NCI-H1417 (cell line): Measurements from ENCODE around the gene PAEP.

Source experiments
- DNase-seq, 3 experiments: peaks; one replicate each; lab custom pipeline; 2025; lab: John Stamatoyannopoulos, UW

Gene PAEP

DNA sequence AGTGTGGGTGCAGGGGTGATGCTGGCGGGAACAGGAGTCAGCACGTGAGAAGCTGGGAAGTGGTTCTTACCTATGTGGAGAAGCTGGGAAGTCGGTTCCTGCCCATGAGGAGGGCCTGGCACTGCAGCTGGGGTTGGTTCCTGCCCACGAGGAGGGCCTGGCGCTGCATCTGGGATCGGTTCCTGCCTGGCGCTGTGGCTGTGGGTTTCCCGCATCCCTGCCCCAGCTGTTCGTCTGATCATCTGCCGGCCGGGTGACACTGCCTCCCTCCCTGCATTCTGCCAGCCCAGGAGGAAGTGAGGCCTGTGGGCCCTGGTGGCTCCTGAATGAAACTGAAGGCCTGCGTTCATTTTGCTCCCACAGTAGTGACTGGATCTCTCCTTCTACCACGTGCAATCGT is 10.5 kb upstream of the PAEP start:
- DNase-seq, result no peak

DNA sequence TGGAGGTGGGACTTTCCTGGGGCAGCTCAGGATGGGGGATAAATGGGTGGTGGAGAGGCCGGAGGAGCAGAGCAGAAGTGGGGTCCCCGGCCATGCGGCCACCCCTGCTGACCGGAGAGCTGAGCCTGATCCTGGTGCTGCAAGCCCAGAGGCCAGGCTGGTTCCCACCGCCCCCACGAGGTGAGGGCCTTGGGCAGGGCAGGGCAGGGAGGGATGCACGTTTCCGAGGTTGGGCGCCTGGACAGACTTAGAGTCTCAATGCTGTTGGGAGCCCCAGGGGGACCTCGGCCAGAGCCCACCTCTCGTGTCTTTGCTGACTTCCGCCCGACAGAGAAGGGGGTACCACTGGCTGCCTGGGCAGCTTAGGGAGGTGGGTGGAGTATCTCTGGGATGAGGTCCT is 10.1 kb upstream of the PAEP start:
- DNase-seq, result no peak

GRCh38 chr9:135552021-135552697 is 9.4 kb upstream of the PAEP start:
- no peak for DNase-seq

DNA sequence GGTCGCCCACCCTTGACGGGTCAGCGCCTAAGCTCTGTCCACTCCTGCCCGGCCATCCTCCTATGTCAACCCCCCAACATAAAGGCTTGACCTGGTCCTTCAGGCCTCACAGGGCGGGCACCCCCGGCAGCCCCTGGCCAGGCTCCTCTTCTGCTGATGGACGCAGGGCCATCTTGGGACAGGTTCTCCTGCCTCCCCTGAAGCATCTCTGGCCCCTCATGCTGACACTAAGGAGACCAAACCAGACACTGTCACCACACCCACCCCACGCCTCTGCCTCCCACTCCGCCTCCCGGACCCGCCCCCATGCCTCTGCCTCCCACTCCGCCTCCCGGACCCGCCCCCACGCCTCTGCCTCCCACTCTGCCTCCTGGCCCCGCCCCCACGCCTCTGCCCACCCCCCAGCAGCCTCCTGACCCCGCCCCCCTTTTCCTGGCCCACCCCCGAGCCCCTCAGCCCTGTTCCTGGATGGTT is 8.8 kb upstream of the PAEP start:
- DNase-seq, result no peak

GRCh38 chr9:135554718-135555117 is 6.8 kb upstream of the PAEP start:
- DNase-seq, result no peak

DNA sequence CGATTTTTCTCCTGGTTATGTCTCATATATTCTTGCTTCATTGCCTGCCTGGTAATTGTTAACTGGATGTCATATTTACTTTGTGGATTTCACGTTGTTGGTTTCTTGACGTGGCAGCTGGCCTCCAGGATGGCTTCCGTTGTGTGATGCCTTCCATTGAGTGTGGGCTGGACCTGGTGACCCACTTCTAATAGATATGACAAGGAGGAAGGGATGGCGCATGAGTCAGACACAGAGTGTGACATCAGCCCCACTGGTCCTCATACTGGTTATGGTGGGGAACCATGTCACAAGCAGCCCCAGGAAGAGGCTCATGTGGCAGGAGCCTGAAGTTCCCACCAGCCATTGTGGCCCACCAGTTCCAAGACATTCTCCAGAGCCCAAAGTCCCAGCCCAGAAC is 6.4 kb upstream of the PAEP start:
- no peak for DNase-seq

DNA sequence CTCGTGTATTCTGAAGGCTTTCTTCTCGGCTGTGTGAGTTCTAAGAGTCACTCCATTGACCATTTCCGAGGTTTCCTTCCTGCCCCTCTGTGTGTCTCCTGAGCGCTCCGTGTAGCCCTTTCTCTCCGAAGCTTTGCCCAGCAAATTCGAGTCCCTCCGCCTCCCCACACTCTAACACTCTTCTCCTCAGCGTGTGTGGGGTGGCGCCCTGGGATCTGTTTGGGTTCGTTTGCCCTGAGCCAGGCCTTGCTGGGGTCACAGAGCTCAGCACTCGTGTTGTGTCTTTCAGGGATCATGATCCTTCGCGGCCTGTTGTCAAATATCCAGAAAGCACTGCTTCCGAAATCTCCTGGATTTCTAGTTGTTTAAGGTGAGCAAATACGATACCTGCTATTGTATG is 5.6 kb upstream of the PAEP start:
- DNase-seq, result no peak

- DNase-seq, result no peak
Measured at GRCh38 chr9:135559606-135560005, 1.9 kb upstream of the PAEP start.

DNA sequence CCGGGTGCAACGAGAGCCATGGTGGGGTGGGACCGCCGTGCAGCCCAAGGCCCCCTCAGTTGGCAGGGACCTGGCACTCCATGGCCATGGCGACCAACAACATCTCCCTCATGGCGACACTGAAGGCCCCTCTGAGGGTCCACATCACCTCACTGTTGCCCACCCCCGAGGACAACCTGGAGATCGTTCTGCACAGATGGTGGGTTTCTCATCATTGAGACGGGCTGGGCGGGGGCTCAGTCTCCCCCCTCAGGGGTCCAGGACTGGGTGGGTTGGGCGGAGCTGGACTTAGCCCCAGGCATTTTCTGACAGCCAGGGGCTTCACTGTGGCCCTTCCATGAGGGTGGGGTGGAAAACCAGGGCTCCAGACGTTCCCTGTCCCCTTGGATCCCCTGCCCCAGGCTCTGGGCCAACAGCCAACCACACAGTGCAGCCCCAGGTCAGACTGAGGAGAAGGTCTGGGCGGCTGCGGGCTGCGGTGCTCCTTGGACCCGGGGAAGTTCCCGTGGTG is 734 bp downstream of the PAEP start:
- no peak for DNase-seq

DNA sequence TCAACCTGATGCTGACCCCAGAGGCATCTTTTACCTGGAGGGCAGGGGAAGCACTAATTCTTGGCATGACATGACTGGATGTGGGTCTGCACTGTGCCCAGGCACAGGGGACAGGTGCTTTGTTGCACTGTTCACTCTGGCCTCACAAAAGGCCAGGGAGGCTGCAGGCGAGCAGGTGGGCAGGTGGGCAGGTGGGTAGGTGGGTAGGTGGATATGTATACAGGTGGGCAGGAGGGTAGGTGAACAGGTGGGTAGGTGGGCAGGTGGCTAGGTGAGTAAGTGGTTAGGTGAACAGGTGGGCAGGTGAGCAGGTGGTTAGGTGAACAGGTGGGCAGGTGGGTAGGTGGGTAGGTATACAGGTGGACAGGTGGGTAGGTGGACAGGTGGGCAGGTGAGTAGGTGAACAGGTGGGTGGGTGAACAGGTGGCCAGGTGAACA is 1.5 kb downstream of the PAEP start:
- no peak for DNase-seq

- DNase-seq, result no peak
Measured at GRCh38 chr9:135563858-135564257, 2.3 kb downstream of the PAEP start.

GRCh38 chr9:135565141-135565628 is 3.6 kb downstream of the PAEP start:
- no peak for DNase-seq

- no peak for DNase-seq
Measured at GRCh38 chr9:135565636-135566035, 4.1 kb downstream of the PAEP start.

DNA sequence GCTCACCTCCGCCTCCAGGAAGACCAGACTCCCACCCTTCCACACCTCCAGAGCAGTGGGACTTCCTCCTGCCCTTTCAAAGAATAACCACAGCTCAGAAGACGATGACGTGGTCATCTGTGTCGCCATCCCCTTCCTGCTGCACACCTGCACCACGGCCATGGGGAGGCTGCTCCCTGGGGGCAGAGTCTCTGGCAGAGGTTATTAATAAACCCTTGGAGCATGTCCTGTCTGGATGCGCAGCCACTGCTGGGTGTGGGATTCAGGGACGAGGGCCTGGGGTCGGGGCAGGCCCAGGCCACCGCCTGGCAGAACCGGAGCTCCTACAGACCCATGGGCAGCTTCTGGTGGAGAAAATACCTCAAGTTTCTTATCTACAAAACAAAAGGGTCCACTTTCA is 5.0 kb downstream of the PAEP start:
- peak in 1 of 3 experiments; percentile 12 for DNase-seq

GRCh38 chr9:135567311-135567710 is 5.8 kb downstream of the PAEP start:
- peak in 1 of 3 experiments; percentile 10 for DNase-seq

- DNase-seq, result no peak
Measured at GRCh38 chr9:135568026-135568425, 6.5 kb downstream of the PAEP start.

DNA sequence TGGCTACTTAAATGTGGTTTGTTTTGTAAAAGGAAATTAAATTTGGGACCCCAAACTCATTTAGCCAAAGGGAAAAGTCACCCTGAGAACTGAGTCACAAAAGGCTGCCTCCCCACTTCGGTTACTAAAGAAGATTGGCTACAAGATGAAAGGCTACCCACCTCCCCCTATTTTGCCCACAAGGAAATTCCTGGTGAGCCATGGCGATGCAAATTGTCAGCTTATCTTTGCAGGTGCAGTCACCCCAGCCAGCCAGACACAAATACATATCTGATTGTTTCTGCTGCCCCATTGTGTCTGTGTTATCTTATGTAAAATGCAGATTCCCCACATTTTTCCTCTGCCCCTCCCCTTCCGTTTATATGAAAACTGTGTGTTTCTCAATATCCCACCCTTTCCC is 8.9 kb downstream of the PAEP start:
- no peak for DNase-seq

- DNase-seq, result no peak
Measured at GRCh38 chr9:135572233-135572632, 10.7 kb downstream of the PAEP start.

- DNase-seq, result no peak
Measured at GRCh38 chr9:135573124-135573523, 11.6 kb downstream of the PAEP start.

GRCh38 chr9:135574331-135574730 is 12.8 kb downstream of the PAEP start:
- no peak for DNase-seq

DNA sequence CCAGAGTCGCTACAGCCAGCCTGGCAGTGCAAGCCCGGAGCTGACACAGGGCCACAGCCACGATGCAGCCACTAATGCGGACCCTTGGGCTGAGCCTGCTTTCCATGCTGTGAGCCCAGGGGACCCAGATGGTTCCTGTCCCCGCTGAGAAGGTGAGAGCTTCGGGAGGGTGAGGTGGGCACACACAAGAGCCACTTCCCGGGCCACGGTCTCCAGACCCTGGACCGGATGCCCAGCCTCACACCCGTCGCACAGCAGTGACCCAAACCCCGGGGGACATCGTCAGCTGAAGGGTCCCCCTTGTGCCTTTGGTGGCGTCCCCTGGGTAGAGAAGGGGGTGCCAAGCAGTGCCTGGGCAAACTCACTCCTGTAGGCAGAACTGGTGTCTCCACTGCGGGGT is 13.4 kb downstream of the PAEP start:
- DNase-seq, result no peak

DNA sequence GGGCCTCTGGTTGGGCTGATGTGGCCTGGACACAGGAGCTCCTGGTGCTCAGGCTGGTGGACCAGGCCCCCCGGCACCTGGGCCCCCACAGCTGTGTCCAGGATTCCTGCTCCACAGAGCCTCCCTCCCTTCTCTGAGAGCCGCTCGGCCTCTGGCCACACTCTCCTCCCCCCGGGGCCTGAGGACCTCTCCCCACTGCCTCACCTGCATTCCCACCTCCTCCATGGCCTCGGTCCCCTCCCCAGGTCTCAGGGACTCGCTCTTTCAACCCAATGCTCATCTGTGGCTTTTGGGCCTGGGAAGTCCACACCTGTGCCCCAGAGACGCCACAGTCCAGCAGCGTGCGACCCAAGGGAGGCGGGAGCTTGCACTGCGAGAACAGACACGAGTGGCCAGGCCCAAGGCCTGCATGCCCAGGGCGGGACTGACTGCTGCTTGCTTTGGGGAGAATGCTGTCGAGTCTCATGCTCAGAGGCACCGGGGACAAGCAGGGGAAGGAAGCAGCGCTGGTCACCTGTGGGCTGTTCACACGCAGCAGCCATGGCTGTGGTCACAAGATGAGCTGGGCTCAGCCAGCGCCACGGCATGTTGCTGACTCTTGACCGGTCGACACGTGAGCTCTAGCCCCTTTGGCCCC is 14.6 kb downstream of the PAEP start:
- DNase-seq, result no peak

- no peak for DNase-seq
Measured at GRCh38 chr9:135577256-135577655, 15.7 kb downstream of the PAEP start.
